ENCODE measurements around the gene SLC13A1. TPM values are rescaled to one million over a fixed set of nuclear protein-coding genes. Genes with fewer than 3 reads are reported as not detected.

Gene SLC13A1
- total RNA-seq, 1 experiment from 2014 or later, result not detected

DNA sequence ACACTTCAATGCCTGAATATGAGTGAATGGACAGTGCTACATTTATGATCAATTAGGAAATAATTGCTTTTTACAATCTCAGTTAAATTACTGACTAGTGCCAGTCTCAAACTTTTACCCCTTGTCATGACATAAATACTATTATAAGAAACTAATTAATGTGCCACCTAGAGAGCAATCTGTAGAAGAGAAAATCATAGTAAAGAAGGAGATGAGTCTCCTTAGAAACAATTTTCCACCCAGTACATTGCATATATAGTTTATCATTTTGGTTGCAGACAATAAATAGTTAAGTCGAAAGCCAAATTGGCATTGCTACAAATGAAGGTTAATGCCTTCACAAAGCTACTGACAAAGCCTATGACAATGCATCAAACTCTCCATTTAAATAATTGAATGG lies 68.6 kb downstream of the SLC13A1 start:
- ChIA-PET CTCF (interaction anchor here (0.7 to 1.9 kb wide), 6 partner anchors 9 to 244 kb away, joined by 3 to 15 read pairs (median 3); no protein-coding TSS in a partner anchor), POLR2A (interaction anchor here (0.6 kb wide), 1 partner anchor 102 kb away, joined by 4 read pairs; no protein-coding TSS in a partner anchor)
- no TSS peak for BruUV-seq (replicated peaks)
- Mint-ChIP-seq H3K36me3 (ENCODE audit: insufficient read depth, unreplicated experiment) (no peaks in the 10 kb centered on the region), H3K4me1 (ENCODE audit: insufficient read depth, unreplicated experiment) (no peaks in the 10 kb centered on the region), H3K27ac (ENCODE audit: low read depth, unreplicated experiment) (no peak overlapping the region), H3K4me3 (ENCODE audit: unreplicated experiment) (no peak overlapping the region), H3K27me3 (ENCODE audit: insufficient read depth, unreplicated experiment) (no peaks in the 10 kb centered on the region), H3K9me3 (ENCODE audit: unreplicated experiment) (no peaks in the 10 kb centered on the region)
- no peak for TF ChIP-seq CTCF (IDR thresholded peaks at IDR 0.05; ENCODE audit: unreplicated experiment)
- DNase-seq (ENCODE audit: unreplicated experiment), result no peak
- intact Hi-C loops (cut with micrococcal nuclease), result no loop called here

DNA sequence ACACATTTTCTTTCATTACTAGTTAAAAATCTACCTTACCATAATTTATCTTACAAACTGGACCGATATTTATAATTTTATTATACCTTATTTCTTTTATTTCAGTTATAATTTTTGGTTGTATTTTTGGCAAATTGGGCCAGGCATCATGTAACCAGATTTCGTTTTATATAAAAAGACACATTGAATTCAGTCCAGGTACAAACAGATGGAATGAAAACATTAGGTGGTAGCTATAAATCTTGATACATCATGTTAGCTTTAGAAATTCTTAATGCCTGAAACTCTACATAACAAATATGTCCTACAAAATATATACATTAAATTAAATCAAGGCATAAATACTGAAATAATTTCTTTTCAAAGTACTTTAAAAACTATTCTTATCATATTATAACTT lies 73.1 kb downstream of the SLC13A1 start:
- H3K27ac Mint-ChIP-seq (ENCODE audit: low read depth, unreplicated experiment), result no peak overlapping the region
- H3K27me3 Mint-ChIP-seq (ENCODE audit: insufficient read depth, unreplicated experiment), result no peaks in the 10 kb centered on the region
- CTCF ChIA-PET, result no interaction called here
- H3K36me3 Mint-ChIP-seq (ENCODE audit: insufficient read depth, unreplicated experiment), result no peaks in the 10 kb centered on the region
- no peaks in the 10 kb centered on the region for H3K4me1 Mint-ChIP-seq (ENCODE audit: insufficient read depth, unreplicated experiment)
- H3K9me3 Mint-ChIP-seq (ENCODE audit: unreplicated experiment), result no peaks in the 10 kb centered on the region
- POLR2A ChIA-PET, result interaction anchor here (0.7 kb wide), 1 partner anchor 21 kb away, joined by 3 read pairs; no protein-coding TSS in a partner anchor
- no peak for TF ChIP-seq CTCF (IDR thresholded peaks at IDR 0.05; ENCODE audit: unreplicated experiment)
- intact Hi-C loops (cut with micrococcal nuclease), result no loop called here
- no peak for DNase-seq (ENCODE audit: unreplicated experiment)
- H3K4me3 Mint-ChIP-seq (ENCODE audit: unreplicated experiment), result no peak overlapping the region
- no TSS peak for BruUV-seq (replicated peaks)

DNA sequence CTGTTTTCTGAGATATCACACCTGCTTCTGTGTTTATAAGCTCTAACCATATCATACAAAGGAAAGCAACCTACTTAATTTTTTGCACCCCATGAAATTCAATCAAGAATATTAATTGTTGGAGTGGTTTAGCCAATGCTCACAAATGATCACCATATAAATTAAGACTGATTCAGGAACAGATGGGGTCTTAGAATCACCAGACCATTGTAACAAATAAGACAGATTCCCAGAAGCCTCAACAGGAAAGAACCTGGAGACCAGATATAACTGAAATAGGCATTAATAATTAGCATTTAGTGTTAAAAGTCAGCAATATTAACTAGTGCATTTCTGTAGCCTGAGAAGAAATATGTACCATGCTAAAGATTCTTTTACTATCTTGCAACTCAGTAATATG lies 73.6 kb downstream of the SLC13A1 start:
- H3K27ac Mint-ChIP-seq (ENCODE audit: low read depth, unreplicated experiment), result no peak overlapping the region
- H3K36me3 Mint-ChIP-seq (ENCODE audit: insufficient read depth, unreplicated experiment), result no peaks in the 10 kb centered on the region
- no peak for DNase-seq (ENCODE audit: unreplicated experiment)
- ChIA-PET CTCF (no interaction called here), POLR2A (no interaction called here)
- intact Hi-C loops (cut with micrococcal nuclease), result no loop called here
- no peaks in the 10 kb centered on the region for H3K9me3 Mint-ChIP-seq (ENCODE audit: unreplicated experiment)
- H3K4me3 Mint-ChIP-seq (ENCODE audit: unreplicated experiment), result no peak overlapping the region
- no peaks in the 10 kb centered on the region for H3K27me3 Mint-ChIP-seq (ENCODE audit: insufficient read depth, unreplicated experiment)
- peaks cover 3% of the 10 kb centered on the region for H3K4me1 Mint-ChIP-seq (ENCODE audit: insufficient read depth, unreplicated experiment)
- BruUV-seq (replicated peaks), result no TSS peak
- TF ChIP-seq CTCF (IDR thresholded peaks at IDR 0.05; ENCODE audit: unreplicated experiment), result no peak

DNA sequence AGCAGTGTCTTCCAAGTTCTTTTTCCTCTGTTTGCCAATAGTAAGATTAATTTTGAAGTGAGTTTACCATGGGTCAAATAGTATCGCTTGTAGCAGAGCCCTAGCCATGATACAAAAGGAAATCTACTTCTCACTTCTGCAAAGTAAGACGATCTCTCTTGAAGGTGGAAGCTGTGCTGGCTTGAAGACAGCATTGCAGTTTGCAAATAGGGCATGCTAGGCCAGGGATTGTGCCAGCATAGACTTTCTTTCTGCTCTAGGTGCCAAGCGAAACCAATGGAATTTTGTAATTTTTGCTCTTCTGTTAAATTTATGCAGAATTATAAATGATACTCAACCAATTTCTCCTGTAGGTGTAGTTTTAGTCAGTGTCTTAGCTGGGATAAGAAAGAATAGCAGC lies 74.5 kb downstream of the SLC13A1 start:
- no TSS peak for BruUV-seq (replicated peaks)
- no peak overlapping the region for H3K27ac Mint-ChIP-seq (ENCODE audit: low read depth, unreplicated experiment)
- H3K27me3 Mint-ChIP-seq (ENCODE audit: insufficient read depth, unreplicated experiment), result no peaks in the 10 kb centered on the region
- H3K36me3 Mint-ChIP-seq (ENCODE audit: insufficient read depth, unreplicated experiment), result no peaks in the 10 kb centered on the region
- POLR2A ChIA-PET, result no interaction called here
- TF ChIP-seq CTCF (IDR thresholded peaks at IDR 0.05; ENCODE audit: unreplicated experiment), result no peak
- intact Hi-C loops (cut with micrococcal nuclease), result no loop called here
- peaks cover 6% of the 10 kb centered on the region for H3K4me1 Mint-ChIP-seq (ENCODE audit: insufficient read depth, unreplicated experiment)
- CTCF ChIA-PET, result interaction anchor here (0.6 kb wide), 1 partner anchor 981 kb away, joined by 3 read pairs; no protein-coding TSS in a partner anchor
- no peaks in the 10 kb centered on the region for H3K9me3 Mint-ChIP-seq (ENCODE audit: unreplicated experiment)
- H3K4me3 Mint-ChIP-seq (ENCODE audit: unreplicated experiment), result no peak overlapping the region
- DNase-seq (ENCODE audit: unreplicated experiment), result no peak

Data from MCF 10A (cell line).